Measurements from ENCODE around the gene LY6G6C. TPM values are rescaled to one million over a fixed set of nuclear protein-coding genes. Genes with fewer than 3 reads are reported as not detected.

Gene LY6G6C
- total RNA-seq, 1 experiment from 2014 or later = not detected

- H2BK5ac ChIP-seq (ENCODE audit: insufficient read length, low read length) = no peak overlapping the region
- Mint-ChIP-seq H3K27ac (peak overlapping the region; percentile 71 to 88 (median 84)), H3K9me3 (no peaks in the 10 kb centered on the region), H3K4me1 (peaks cover 44 to 54% of the 10 kb centered on the region in 2 experiments), H3K27me3 (ENCODE audit: low read depth) (no peaks in the 10 kb centered on the region), H3K36me3 (ENCODE audit: insufficient read depth in 1 of 3, low read depth in 3 of 3) (peaks cover 26 to 37% (median 27%) of the 10 kb centered on the region in 3 experiments), H3K4me3 (peak overlapping the region; percentile 91 to 98; a peak in 4 of 5 replicates)
- no peak overlapping the region for H4K5ac ChIP-seq (ENCODE audit: insufficient read length, low read depth, low read length)
- no peak overlapping the region for H3K23ac ChIP-seq (ENCODE audit: insufficient read length, low read depth, low read length)
- H3K4ac ChIP-seq (ENCODE audit: low read depth, low read length) = no peak overlapping the region
- no peaks in the 10 kb centered on the region for H3K27me3 ChIP-seq (ENCODE audit: insufficient read depth, low read length)
- no peaks in the 10 kb centered on the region for H4K20me1 ChIP-seq (ENCODE audit: control insufficient read depth, insufficient read depth, insufficient read length)
- no CpG with 5 or more reads among the region's 6 CpGs for WGBS (ENCODE audit: extremely low coverage, insufficient read length, low lambda C conversion rate)
- H3K4me2 ChIP-seq (ENCODE audit: insufficient read depth, insufficient read length, low read length) = no peak overlapping the region
- H3T11ph ChIP-seq (ENCODE audit: low read length) = no peak overlapping the region
- no peak overlapping the region for H3K27ac ChIP-seq (ENCODE audit: insufficient read length, low read depth, low read length)
- H3K4me1 ChIP-seq (ENCODE audit: insufficient read depth, low read length) = peaks cover 16% of the 10 kb centered on the region
- DNase-seq = peak; percentile 38
- no peak overlapping the region for H4K8ac ChIP-seq (replicated peaks; ENCODE audit: insufficient read length, low read depth, low read length)
- H2BK12ac ChIP-seq (ENCODE audit: insufficient read length, low read depth, low read length) = no peak overlapping the region
- H2AK5ac ChIP-seq (ENCODE audit: insufficient read length, low read length) = no peak overlapping the region
- H2BK120ac ChIP-seq (ENCODE audit: low read depth, low read length, poor library complexity, severe bottlenecking) = no peak overlapping the region
- peaks cover 6% of the 10 kb centered on the region; the same call in 1 of the 2 replicates for H3K79me2 ChIP-seq (ENCODE audit: insufficient read depth, low read length)
- H2BK15ac ChIP-seq (ENCODE audit: low read depth, low read length) = no peak overlapping the region
- TF ChIP-seq CTCF (conservative IDR thresholded peaks at IDR 0.05) = peak; percentile 51
- H4K91ac ChIP-seq (ENCODE audit: insufficient read length, low read depth, low read length) = no peak overlapping the region
- H3K14ac ChIP-seq (ENCODE audit: insufficient read depth, low read length) = no peak overlapping the region
- H2AFZ ChIP-seq (ENCODE audit: low read length) = no peak overlapping the region
- no peak overlapping the region for H3K18ac ChIP-seq (ENCODE audit: insufficient read length, low read depth, low read length)
- no peaks in the 10 kb centered on the region for H3K9me3 ChIP-seq (ENCODE audit: control insufficient read depth, low read depth, low read length)
- H3K23me2 ChIP-seq (ENCODE audit: insufficient read length, low read depth, low read length, poor library complexity, severe bottlenecking) = peaks cover 32% of the 10 kb centered on the region
- H3K79me1 ChIP-seq (ENCODE audit: insufficient read depth, low read depth, low read length, poor library complexity, severe bottlenecking) = no peaks in the 10 kb centered on the region
- no peak overlapping the region for H3K56ac ChIP-seq (ENCODE audit: insufficient read length, low read depth, low read length)
- H3K9ac ChIP-seq (ENCODE audit: extremely low read depth, insufficient read length, low read length) = no peak overlapping the region
- H2BK20ac ChIP-seq (ENCODE audit: low read depth, low read length, poor library complexity, severe bottlenecking) = no peak overlapping the region
These were observed 16.7 kb upstream of the LY6G6C start for GRCh38 chr6:31737991-31738979.

Measured in H9 (cell line).